COLO668 (cell line): ENCODE measurements around the gene SERPINB8.

Source experiments
- DNase-seq: peaks from one replicate; lab custom pipeline; 2025; ENCODE audit not compliant: unreplicated experiment; lab: John Stamatoyannopoulos, UW

Gene SERPINB8

GRCh38 chr18:63964908-63965307 is 5.0 kb upstream of the SERPINB8 start:
- DNase-seq, result no peak

- DNase-seq, result no peak
These were observed 4.1 kb upstream of the SERPINB8 start for GRCh38 chr18:63965716-63966330.

GRCh38 chr18:63970809-63971205 is 926 bp downstream of the SERPINB8 start:
- peak; percentile 66 for DNase-seq

- DNase-seq, result no peak
These were observed 1.6 kb downstream of the SERPINB8 start for GRCh38 chr18:63971320-63972001.

- DNase-seq, result no peak
These were observed 2.1 kb downstream of the SERPINB8 start for GRCh38 chr18:63972002-63972376.

- no peak for DNase-seq
These were observed 5.1 kb downstream of the SERPINB8 start for GRCh38 chr18:63974991-63975390.

- no peak for DNase-seq
These were observed 5.7 kb downstream of the SERPINB8 start for GRCh38 chr18:63975628-63976027.

GRCh38 chr18:63977040-63977439 is 7.2 kb downstream of the SERPINB8 start:
- DNase-seq, result no peak

GRCh38 chr18:63979409-63979920 is 9.6 kb downstream of the SERPINB8 start:
- DNase-seq, result peak; percentile 49

GRCh38 chr18:63980027-63980426 is 10.1 kb downstream of the SERPINB8 start:
- no peak for DNase-seq

GRCh38 chr18:63980896-63981460 is 11.1 kb downstream of the SERPINB8 start:
- DNase-seq, result no peak

- DNase-seq, result no peak
These were observed 11.8 kb downstream of the SERPINB8 start for GRCh38 chr18:63981719-63982118.

GRCh38 chr18:63982361-63982760 is 12.5 kb downstream of the SERPINB8 start:
- no peak for DNase-seq

- no peak for DNase-seq
These were observed 17.0 kb downstream of the SERPINB8 start for GRCh38 chr18:63986885-63987284.

- DNase-seq, result no peak
These were observed 17.9 kb downstream of the SERPINB8 start for GRCh38 chr18:63987743-63988142.

GRCh38 chr18:63992751-63993150 is 22.9 kb downstream of the SERPINB8 start:
- DNase-seq, result no peak

GRCh38 chr18:63994783-63995399 is 25.0 kb downstream of the SERPINB8 start:
- DNase-seq, result peak; percentile 32

- DNase-seq, result no peak
These were observed 27.2 kb downstream of the SERPINB8 start for GRCh38 chr18:63997041-63997440.

- DNase-seq, result no peak
These were observed 27.7 kb downstream of the SERPINB8 start for GRCh38 chr18:63997606-63998005.

GRCh38 chr18:63999871-64000270 is 30.0 kb downstream of the SERPINB8 start:
- peak; percentile 70 for DNase-seq

- no peak for DNase-seq
These were observed 32.7 kb downstream of the SERPINB8 start for GRCh38 chr18:64002581-64002980.

GRCh38 chr18:64009305-64009704 is 39.4 kb downstream of the SERPINB8 start:
- no peak for DNase-seq
